NB4 (cell line): Measurements from ENCODE around the gene INPP5B.

Experiments
- CTCF ChIP-seq: IDR thresholded peaks from one replicate; pipeline ENCODE4 v1.5.1; 2012; ENCODE audit warnings: low read depth, low read length
- MAX ChIP-seq: IDR thresholded peaks from 2 replicates; pipeline ENCODE4 v1.6.1; 2011; ENCODE audit warnings: low read depth, low read length
- MYC ChIP-seq: IDR thresholded peaks from 2 replicates; pipeline ENCODE4 v1.6.1; 2011; ENCODE audit warnings: low read depth, low read length
- POLR2A ChIP-seq: IDR thresholded peaks from 2 replicates; pipeline ENCODE4 v1.6.1; 2011; ENCODE audit warnings: mild to moderate bottlenecking; ENCODE audit not compliant: insufficient read length; ENCODE audit errors: extremely low read depth

GRCh38 chr1:37925316-37925715 is 21.5 kb downstream of the INPP5B start:
- TF ChIP-seq CTCF (no peak), MAX (no peak), POLR2A (no peak), MYC (no peak)
